ENCODE results near the gene COMMD2.

COMMD2 gene

GRCh38 chr3:149752051-149752787 is at the start of gene COMMD2:
Gene COMMD2 (minus strand): TSS chr3:149752489. CDS start chr3:149752444, 45 bp downstream.
- peak; percentile 92 for DNase-seq

- no peak for DNase-seq
These were observed 49.4 kb upstream of the COMMD2 start for GRCh38 chr3:149801639-149802038.

- no peak for DNase-seq
These were observed 48.9 kb upstream of the COMMD2 start for GRCh38 chr3:149801195-149801594.

- DNase-seq: no peak
These were observed 48.4 kb upstream of the COMMD2 start for GRCh38 chr3:149800693-149801092.

GRCh38 chr3:149796026-149796425 is 43.7 kb upstream of the COMMD2 start:
- DNase-seq: no peak

GRCh38 chr3:149792452-149793270 is 40.4 kb upstream of the COMMD2 start, which contains the start of gene ANKUB1:
Gene ANKUB1 (minus strand): TSS chr3:149792554. CDS start chr3:149792366, 188 bp downstream.
- DNase-seq: no peak

- DNase-seq: no peak
These were observed 38.4 kb upstream of the COMMD2 start for GRCh38 chr3:149790698-149791097.

- no peak for DNase-seq
These were observed 38.0 kb upstream of the COMMD2 start for GRCh38 chr3:149790268-149790667.

- DNase-seq: no peak
These were observed 31.9 kb upstream of the COMMD2 start for GRCh38 chr3:149784064-149784704.

- no peak for DNase-seq
These were observed 31.3 kb upstream of the COMMD2 start for GRCh38 chr3:149783576-149783975.

- no peak for DNase-seq
These were observed 29.5 kb upstream of the COMMD2 start for GRCh38 chr3:149781741-149782140.

GRCh38 chr3:149781211-149781610 is 28.9 kb upstream of the COMMD2 start:
- no peak for DNase-seq

GRCh38 chr3:149777414-149778214 is 25.3 kb upstream of the COMMD2 start:
- DNase-seq: no peak

- no peak for DNase-seq
These were observed 23.9 kb upstream of the COMMD2 start for GRCh38 chr3:149776170-149776569.

- no peak for DNase-seq
These were observed 20.6 kb upstream of the COMMD2 start for GRCh38 chr3:149772861-149773260.

GRCh38 chr3:149771652-149772271 is 19.5 kb upstream of the COMMD2 start:
- DNase-seq: peak; percentile 50

- no peak for DNase-seq
These were observed 18.0 kb upstream of the COMMD2 start for GRCh38 chr3:149770246-149770645.

GRCh38 chr3:149768704-149769103 is 16.4 kb upstream of the COMMD2 start:
- no peak for DNase-seq

- DNase-seq: no peak
These were observed 15.4 kb upstream of the COMMD2 start for GRCh38 chr3:149767720-149768119.

- DNase-seq: no peak
These were observed 13.6 kb upstream of the COMMD2 start for GRCh38 chr3:149765762-149766334.

- no peak for DNase-seq
These were observed 12.0 kb upstream of the COMMD2 start for GRCh38 chr3:149764302-149764701.
